Measurements from ENCODE around the gene ENTREP3.
"Not testable (repeated sequence)": the region's sequence is repeated elsewhere in the genome, so short reads cannot be mapped to it uniquely, and the experiment has no call there.

The ENTREP3 gene

GRCh38 chr1:155246796-155247195 lies 8.5 kb downstream of the ENTREP3 start:
- not testable (repeated sequence) for DNase-seq (ENCODE audit: low spot score)

GRCh38 chr1:155245163-155245524 lies 10.1 kb downstream of the ENTREP3 start:
- peak overlapping the region; percentile 73 for H2AFZ ChIP-seq (ENCODE audit: low read length)

More at GRCh38 chr1:155246796-155247195, 8.5 kb downstream of the ENTREP3 start:
- peaks cover 10 to 13% of the 10 kb centered on the region in 2 donors for H3K4me1 ChIP-seq (ENCODE audit: control insufficient read depth in 2 of 2, insufficient read depth in 1 of 2, low read depth in 1 of 2, low read length in 2 of 2)
- not testable (repeated sequence) for H2BK120ac ChIP-seq (ENCODE audit: low read depth, low read length); H3K9me3 ChIP-seq (replicated peaks in 1 of 2; ENCODE audit: control insufficient read depth in 2 of 2, insufficient read depth in 1 of 2, low read depth in 1 of 2, low read length in 2 of 2); H4K91ac ChIP-seq (ENCODE audit: low read depth, low read length, poor library complexity); H3K14ac ChIP-seq (ENCODE audit: low read length); H3K27me3 ChIP-seq (ENCODE audit: control insufficient read depth in 3 of 3, insufficient read depth in 3 of 3, low read depth in 1 of 3, low read length in 3 of 3); H4K8ac ChIP-seq (ENCODE audit: low read depth, low read length); H2BK5ac ChIP-seq (ENCODE audit: low read length); H3K18ac ChIP-seq (ENCODE audit: low read length); H3K9ac ChIP-seq (ENCODE audit: low read depth, low read length, poor library complexity); H2BK15ac ChIP-seq (ENCODE audit: low read length); H2AFZ ChIP-seq (ENCODE audit: low read length); H3K79me1 ChIP-seq (ENCODE audit: low read depth, low read length); H2BK12ac ChIP-seq (ENCODE audit: low read length); H3K27ac ChIP-seq (replicated peaks; ENCODE audit: low read length); H2AK5ac ChIP-seq (ENCODE audit: low read depth, low read length); H3K4me2 ChIP-seq (ENCODE audit: insufficient read depth, low read length, poor library complexity, severe bottlenecking); H3K4ac ChIP-seq (ENCODE audit: low read length); H3K4me3 ChIP-seq (ENCODE audit: low read length in 2 of 2); H3K23ac ChIP-seq (ENCODE audit: low read depth, low read length, poor library complexity)
- peaks cover 16 to 44% of the 10 kb centered on the region in 2 donors for H3K36me3 ChIP-seq (replicated peaks in 1 of 2; ENCODE audit: control insufficient read depth in 2 of 2, insufficient read depth in 2 of 2, low read length in 2 of 2)
- no CpG with 5 or more reads among the region's 3 CpGs for WGBS, 2 donors (ENCODE audit: extremely low coverage in 2 of 2, insufficient read length in 2 of 2, insufficient replicate concordance in 1 of 2)

GRCh38 chr1:155244368-155245162 lies 10.7 kb downstream of the ENTREP3 start:
- H2AK5ac ChIP-seq (ENCODE audit: low read depth, low read length): no peak overlapping the region
- H2AFZ ChIP-seq (ENCODE audit: low read length): peak overlapping the region; percentile 73
- H3K4ac ChIP-seq (ENCODE audit: low read length): no peak overlapping the region
- H3K79me1 ChIP-seq (ENCODE audit: low read depth, low read length): no peaks in the 10 kb centered on the region
- H4K8ac ChIP-seq (ENCODE audit: low read depth, low read length): no peak overlapping the region
- no peaks in the 10 kb centered on the region for H3K27me3 ChIP-seq (ENCODE audit: control insufficient read depth in 3 of 3, insufficient read depth in 3 of 3, low read depth in 1 of 3, low read length in 3 of 3)
- no CpG with 5 or more reads among the region's 53 CpGs for WGBS, 2 donors (ENCODE audit: extremely low coverage in 2 of 2, insufficient read length in 2 of 2, insufficient replicate concordance in 1 of 2)
- H3K18ac ChIP-seq (ENCODE audit: low read length): peak overlapping the region; percentile 68
- no peak overlapping the region for H2BK15ac ChIP-seq (ENCODE audit: low read length)
- H3K36me3 ChIP-seq (replicated peaks in 1 of 2; ENCODE audit: control insufficient read depth in 2 of 2, insufficient read depth in 2 of 2, low read length in 2 of 2): peaks cover 16 to 31% of the 10 kb centered on the region in 2 donors
- peak overlapping the region; percentile 87 for H3K9ac ChIP-seq (ENCODE audit: low read depth, low read length, poor library complexity)
- H3K23ac ChIP-seq (ENCODE audit: low read depth, low read length, poor library complexity): peak overlapping the region; percentile 81
- DNase-seq (ENCODE audit: low spot score): peak; percentile 97
- no peaks in the 10 kb centered on the region for H3K9me3 ChIP-seq (replicated peaks in 1 of 2; ENCODE audit: control insufficient read depth in 2 of 2, insufficient read depth in 1 of 2, low read depth in 1 of 2, low read length in 2 of 2)
- peak overlapping the region; percentile 92 for H3K27ac ChIP-seq (replicated peaks; ENCODE audit: low read length)
- peak overlapping the region; percentile 62 for H2BK5ac ChIP-seq (ENCODE audit: low read length)
- H3K14ac ChIP-seq (ENCODE audit: low read length): no peak overlapping the region
- peak overlapping the region; percentile 52 to 76 for H3K4me3 ChIP-seq (ENCODE audit: low read length in 2 of 2)
- H4K91ac ChIP-seq (ENCODE audit: low read depth, low read length, poor library complexity): no peak overlapping the region
- peak overlapping the region; percentile 58 for H3K4me2 ChIP-seq (ENCODE audit: insufficient read depth, low read length, poor library complexity, severe bottlenecking)
- H3K4me1 ChIP-seq (ENCODE audit: control insufficient read depth in 2 of 2, insufficient read depth in 1 of 2, low read depth in 1 of 2, low read length in 2 of 2): peaks cover 2 to 9% of the 10 kb centered on the region in 2 donors
- H2BK12ac ChIP-seq (ENCODE audit: low read length): no peak overlapping the region
- H2BK120ac ChIP-seq (ENCODE audit: low read depth, low read length): no peak overlapping the region

More at GRCh38 chr1:155245163-155245524, 10.1 kb downstream of the ENTREP3 start:
- Histone ChIP-seq H3K23ac (ENCODE audit: low read depth, low read length, poor library complexity) (peak overlapping the region; percentile 81), H3K4me1 (ENCODE audit: control insufficient read depth in 2 of 2, insufficient read depth in 1 of 2, low read depth in 1 of 2, low read length in 2 of 2) (peaks cover 4 to 9% of the 10 kb centered on the region in 2 donors), H3K14ac (ENCODE audit: low read length) (no peak overlapping the region), H4K8ac (ENCODE audit: low read depth, low read length) (no peak overlapping the region), H3K27ac (replicated peaks; ENCODE audit: low read length) (peak overlapping the region; percentile 92), H2AK5ac (ENCODE audit: low read depth, low read length) (peak overlapping the region; percentile 1), H2BK12ac (ENCODE audit: low read length) (no peak overlapping the region), H3K18ac (ENCODE audit: low read length) (peak overlapping the region; percentile 68), H3K4me2 (ENCODE audit: insufficient read depth, low read length, poor library complexity, severe bottlenecking) (peak overlapping the region; percentile 58), H2BK120ac (ENCODE audit: low read depth, low read length) (no peak overlapping the region), H3K27me3 (ENCODE audit: control insufficient read depth in 3 of 3, insufficient read depth in 3 of 3, low read depth in 1 of 3, low read length in 3 of 3) (no peaks in the 10 kb centered on the region), H3K4me3 (ENCODE audit: low read length in 2 of 2) (peak overlapping the region; percentile 52 to 76), H2BK15ac (ENCODE audit: low read length) (no peak overlapping the region), H4K91ac (ENCODE audit: low read depth, low read length, poor library complexity) (no peak overlapping the region), H3K9me3 (replicated peaks in 1 of 2; ENCODE audit: control insufficient read depth in 2 of 2, insufficient read depth in 1 of 2, low read depth in 1 of 2, low read length in 2 of 2) (no peaks in the 10 kb centered on the region), H3K4ac (ENCODE audit: low read length) (no peak overlapping the region), H2BK5ac (ENCODE audit: low read length) (peak overlapping the region; percentile 62), H3K36me3 (replicated peaks in 1 of 2; ENCODE audit: control insufficient read depth in 2 of 2, insufficient read depth in 2 of 2, low read length in 2 of 2) (peaks cover 16 to 37% of the 10 kb centered on the region in 2 donors), H3K79me1 (ENCODE audit: low read depth, low read length) (no peaks in the 10 kb centered on the region), H3K9ac (ENCODE audit: low read depth, low read length, poor library complexity) (peak overlapping the region; percentile 87)
- WGBS, 2 donors (ENCODE audit: extremely low coverage in 2 of 2, insufficient read length in 2 of 2, insufficient replicate concordance in 1 of 2): no CpG with 5 or more reads among the region's 8 CpGs
- no peak for DNase-seq (ENCODE audit: low spot score)

GRCh38 chr1:155242805-155243358 lies 12.4 kb downstream of the ENTREP3 start:
- Histone ChIP-seq H3K4ac (ENCODE audit: low read length) (no peak overlapping the region), H3K4me3 (ENCODE audit: low read length in 2 of 2) (peak overlapping the region in 1 of 2 donors; percentile 52)
- no CpG with 5 or more reads among the region's 3 CpGs for WGBS, 2 donors (ENCODE audit: extremely low coverage in 2 of 2, insufficient read length in 2 of 2, insufficient replicate concordance in 1 of 2)

More at GRCh38 chr1:155242805-155243358, 12.4 kb downstream of the ENTREP3 start:
- Histone ChIP-seq H3K36me3 (replicated peaks in 1 of 2; ENCODE audit: control insufficient read depth in 2 of 2, insufficient read depth in 2 of 2, low read length in 2 of 2) (peaks cover 8 to 20% of the 10 kb centered on the region in 2 donors), H3K27me3 (ENCODE audit: control insufficient read depth in 3 of 3, insufficient read depth in 3 of 3, low read depth in 1 of 3, low read length in 3 of 3) (no peaks in the 10 kb centered on the region), H2AK5ac (ENCODE audit: low read depth, low read length) (no peak overlapping the region), H3K23ac (ENCODE audit: low read depth, low read length, poor library complexity) (no peak overlapping the region), H3K27ac (replicated peaks; ENCODE audit: low read length) (no peak overlapping the region), H3K4me1 (ENCODE audit: control insufficient read depth in 2 of 2, insufficient read depth in 1 of 2, low read depth in 1 of 2, low read length in 2 of 2) (peaks cover 2 to 9% of the 10 kb centered on the region in 2 donors), H2BK12ac (ENCODE audit: low read length) (no peak overlapping the region), H2BK5ac (ENCODE audit: low read length) (no peak overlapping the region), H4K8ac (ENCODE audit: low read depth, low read length) (no peak overlapping the region), H3K79me1 (ENCODE audit: low read depth, low read length) (no peaks in the 10 kb centered on the region), H3K4me2 (ENCODE audit: insufficient read depth, low read length, poor library complexity, severe bottlenecking) (no peak overlapping the region), H3K14ac (ENCODE audit: low read length) (no peak overlapping the region), H4K91ac (ENCODE audit: low read depth, low read length, poor library complexity) (no peak overlapping the region), H3K9me3 (replicated peaks in 1 of 2; ENCODE audit: control insufficient read depth in 2 of 2, insufficient read depth in 1 of 2, low read depth in 1 of 2, low read length in 2 of 2) (no peaks in the 10 kb centered on the region), H2BK15ac (ENCODE audit: low read length) (no peak overlapping the region), H2AFZ (ENCODE audit: low read length) (no peak overlapping the region), H3K18ac (ENCODE audit: low read length) (no peak overlapping the region), H2BK120ac (ENCODE audit: low read depth, low read length) (no peak overlapping the region), H3K9ac (ENCODE audit: low read depth, low read length, poor library complexity) (no peak overlapping the region)
- DNase-seq (ENCODE audit: low spot score): no peak
